HepG2 (cell line): ENCODE data around the gene ELAC1. TPM values are rescaled to one million over a fixed set of nuclear protein-coding genes. Genes with fewer than 3 reads are reported as not detected.

ENCODE experiments used
- ATAC-seq: fragments of 200-7000 bp; cut with Tn5 transposase; 3 replicates; pipeline ENCODE4 v1.9.1; 2020; ENCODE audit warnings: mild to moderate bottlenecking, moderate library complexity
- BruUV-seq: library from RNA; stranded (reverse); fragments of 400-500 nt; replicated peaks from 2 replicates; lab custom pipeline; 2021; lab: Mats Ljungman, UMichigan
- CTCF ChIA-PET: fragments of 300-600 bp; formaldehyde crosslinking; extraction: SDS; loops from one replicate; lab custom pipeline; 2021; ENCODE audit warnings: low total read pairs, inconsistent platforms, low intra/inter-chr PET ratio; lab: Yijun Ruan, JAX
- POLR2A ChIA-PET: fragments of 350-600 bp; sonication (Branson Sonifier 250); formaldehyde crosslinking; loops from one replicate; lab custom pipeline; 2020; ENCODE audit warnings: antibody characterized with exemption, inconsistent platforms; lab: Yijun Ruan, JAX
- DNase-seq: peaks from one replicate; pipeline ENCODE4 v3.0.0-alpha.2; 2015; ENCODE audit warnings: low spot score
- FAIRE-seq: peaks from 3 replicates; lab custom pipeline; 2011; peaks lifted over from hg19 to GRCh38; lab: Jason Lieb, UNC
- H2AFZ ChIP-seq: one replicate; pipeline ENCODE4 v1.6.1; 2011; ENCODE audit warnings: low read length, inconsistent platforms
- H3K27ac ChIP-seq: fragments of 300-600 bp; 3 replicates; pipeline ENCODE4 v1.8.0; 2011; ENCODE audit warnings: mixed run types, mild to moderate bottlenecking, mixed read lengths, low read length, inconsistent platforms; ENCODE audit not compliant: insufficient read depth; ENCODE audit errors: extremely low read length
- H3K27me3 ChIP-seq, 2 experiments: fragments of 200-600 bp in 1 of 2; 2 replicates in 1 of 2; 3 replicates in 1 of 2; pipeline versions ENCODE4 v1.6.0 to v1.8.0; 2011; ENCODE audit warnings: low read length in 2 of 2, mild to moderate bottlenecking in 2 of 2, moderate library complexity in 2 of 2, inconsistent platforms in 1 of 2; ENCODE audit not compliant: insufficient read depth in 2 of 2, control insufficient read depth in 1 of 2
- H3K36me3 ChIP-seq, 2 experiments: fragments of 200-600 bp in 1 of 2; replicated peaks in 1 of 2; 2 replicates in 1 of 2; 3 replicates in 1 of 2; pipeline versions ENCODE4 v1.5.1 to v1.8.0; 2011; ENCODE audit warnings: low read length in 2 of 2, inconsistent platforms in 1 of 2; ENCODE audit not compliant: insufficient read depth in 2 of 2, control insufficient read depth in 1 of 2
- H3K4me1 ChIP-seq: 2 replicates; pipeline ENCODE4 v1.5.1; 2012; ENCODE audit warnings: low read length, inconsistent platforms; ENCODE audit not compliant: insufficient read depth
- H3K4me2 ChIP-seq: 2 replicates; pipeline ENCODE4 v1.6.0; 2011; ENCODE audit warnings: low read depth, low read length, inconsistent platforms
- H3K4me3 ChIP-seq, 3 experiments: fragments of 200-600 bp in 1 of 3; sonication (generic), shearing (Covaris generic) in 1 of 3; replicated peaks in 1 of 3; 2 replicates each; pipeline ENCODE4 v1.5.1; 2011 to 2016; ENCODE audit warnings: low read length in 3 of 3, inconsistent platforms in 2 of 3, low read depth in 2 of 3, mild to moderate bottlenecking in 2 of 3, control low read depth in 1 of 3, mixed read lengths in 1 of 3; ENCODE audit not compliant: insufficient read depth in 1 of 3
- H3K79me2 ChIP-seq: one replicate; pipeline ENCODE4 v1.6.1; 2011; ENCODE audit warnings: low read length, inconsistent platforms; ENCODE audit not compliant: insufficient read depth
- H3K9ac ChIP-seq: 2 replicates; pipeline ENCODE4 v1.6.0; 2011; ENCODE audit warnings: mild to moderate bottlenecking, low read depth, low read length, inconsistent platforms; ENCODE audit not compliant: insufficient read depth
- H3K9me3 ChIP-seq: 2 replicates; pipeline ENCODE4 v1.5.1; 2012; ENCODE audit warnings: mild to moderate bottlenecking, low read length
- H4K20me1 ChIP-seq: 2 replicates; pipeline ENCODE4 v1.6.0; 2011; ENCODE audit warnings: inconsistent platforms, mild to moderate bottlenecking, low read length, moderate library complexity; ENCODE audit not compliant: insufficient read depth
- CBX5 ChIP-seq: sonication (generic); formaldehyde crosslinking; IDR thresholded peaks from 2 replicates; pipeline ENCODE4 v1.4.0; 2020; ENCODE audit warnings: missing genetic modification reagents, borderline replicate concordance
- KLF9 ChIP-seq: IDR thresholded peaks from 2 replicates; pipeline ENCODE4 v1.6.1; 2016; ENCODE audit warnings: low read depth
- ZNF136 ChIP-seq: sonication (generic); formaldehyde crosslinking; IDR thresholded peaks from 2 replicates; pipeline ENCODE4 v1.8.1; 2022; ENCODE audit warnings: low read depth, mild to moderate bottlenecking, moderate library complexity, missing genetic modification reagents
- ZNF205 ChIP-seq: IDR thresholded peaks from 2 replicates; pipeline ENCODE4 v1.6.1; 2018; ENCODE audit warnings: missing biosample characterization, missing genetic modification reagents
- ZNF274 ChIP-seq: sonication (generic); formaldehyde crosslinking; IDR thresholded peaks from 2 replicates; pipeline ENCODE4 v1.5.1; 2020; ENCODE audit warnings: mild to moderate bottlenecking, missing genetic modification reagents
- ZNF317 ChIP-seq: sonication (generic); formaldehyde crosslinking; IDR thresholded peaks from 2 replicates; pipeline ENCODE4 v1.5.0; 2020; ENCODE audit warnings: mild to moderate bottlenecking, missing genetic modification reagents
- ZNF44 ChIP-seq: sonication (generic); formaldehyde crosslinking; IDR thresholded peaks from 2 replicates; pipeline ENCODE4 v1.5.1; 2020; ENCODE audit warnings: mild to moderate bottlenecking, missing genetic modification reagents
- ZSCAN12 ChIP-seq: sonication (generic); formaldehyde crosslinking; IDR thresholded peaks from 2 replicates; pipeline ENCODE4 v1.9.0; 2021; ENCODE audit warnings: mild to moderate bottlenecking, missing genetic modification reagents
- WGBS: methylation state at CpG from one replicate; pipeline ENCODE4 v1.1.6; 2017; ENCODE audit warnings: low lambda C conversion rate; 5-methylcytosine and 5-hydroxymethylcytosine counted together
- in situ Hi-C: cut with HindIII; loops from 2 replicates; pipeline ENCODE4 v1.10.0; 2017; ENCODE audit warnings: low pct_unique_long_range_greater_than_20kb; ENCODE audit not compliant: extremely low pct_ligation_motif_present
- intact Hi-C: fragments of 100-400 bp; cut with micrococcal nuclease; formaldehyde crosslinking; loops from one replicate; pipeline ENCODE4 v1.10.0; 2022; ENCODE audit not compliant: unreplicated experiment
- polyA plus RNA-seq, 8 experiments: library from polyadenylated mRNA; depleted of rRNA in 3 of 8; stranded (reverse) in 7 of 8; unstranded in 1 of 8; fragments of >200 nt; fragmentation: Illumina TruSeq in 4 of 8; extraction: Trizol in 4 of 8; gene quantifications; 2 replicates each; pipeline versions ENCODE4 v1.2.1 to v1.2.3, GENCODE V29; 2011 to 2016; ENCODE audit warnings: low read depth in 4 of 8, missing spikeins in 1 of 8, mixed read lengths in 1 of 8; ENCODE audit not compliant: insufficient read depth in 1 of 8
- total RNA-seq, 5 experiments: library from RNA; depleted of rRNA; stranded (reverse); fragments of >200 nt; fragmentation: Illumina TruSeq; extraction: Trizol; gene quantifications; 2 replicates each; pipeline ENCODE4 v1.2.3, GENCODE V29; 2016; ENCODE audit warnings: low read depth in 1 of 5

ELAC1 gene
- total and polyA plus RNA-seq, 2 of the 13 experiments (the other 11 are each of a cell fraction or from before 2014, with no cell fraction given), result 1.9 to 3.6 TPM

GRCh38 chr18:50961974-50962373 is 5.9 kb upstream of the ELAC1 start:
- FAIRE-seq (no peak), DNase-seq (no peak), ATAC-seq (no peak)
- H3K79me2 ChIP-seq, result no peaks in the 10 kb centered on the region
- H3K27ac ChIP-seq, result no peak overlapping the region
- no peaks in the 10 kb centered on the region for H3K27me3 ChIP-seq
- no peak overlapping the region for H3K4me2 ChIP-seq
- H3K9ac ChIP-seq, result no peak overlapping the region
- peaks cover 27% of the 10 kb centered on the region for H3K9me3 ChIP-seq
- no peaks in the 10 kb centered on the region for H3K36me3 ChIP-seq
- no peak overlapping the region for H2AFZ ChIP-seq
- 0% methylated on average over 1 of the region's 1 CpG for WGBS
- BruUV-seq, result no TSS peak
- in situ Hi-C loops, result no loop called here
- peaks cover 10% of the 10 kb centered on the region for H3K4me1 ChIP-seq
- intact Hi-C loops, result no loop called here
- ChIA-PET CTCF (no interaction called here), POLR2A (no interaction called here)
- no peaks in the 10 kb centered on the region for H4K20me1 ChIP-seq
- TF ChIP-seq CBX5, result no peak
- peak; percentile 92 for TF ChIP-seq ZNF317 (CRISPR knock-in tag)
- no peak for TF ChIP-seq ZNF274
- TF ChIP-seq ZNF136, result peak; percentile 82; the same call in 1 of the 2 replicates
- no peak overlapping the region for H3K4me3 ChIP-seq

GRCh38 chr18:50969448-50969847 is 1.6 kb downstream of the ELAC1 start:
- Histone ChIP-seq H4K20me1 (no peaks in the 10 kb centered on the region), H3K4me3 (peak overlapping the region in 1 of 3 experiments; percentile 83; a peak in 1 of 6 replicates), H3K9me3 (no peaks in the 10 kb centered on the region), H3K27me3 (no peaks in the 10 kb centered on the region; a peak in 1 of 5 replicates), H3K27ac (no peak overlapping the region), H3K9ac (peak overlapping the region; percentile 92; the same call in 1 of the 2 replicates), H3K4me2 (peak overlapping the region; percentile 83), H3K4me1 (peaks cover 39% of the 10 kb centered on the region), H3K36me3 (no peaks in the 10 kb centered on the region), H2AFZ (no peak overlapping the region), H3K79me2 (peaks cover 8% of the 10 kb centered on the region)
- POLR2A ChIA-PET, result no interaction called here
- no peak for DNase-seq
- in situ Hi-C loops, result loop anchor here (5.0 kb wide), 1 partner anchor 68 kb away; no protein-coding TSS in a partner anchor
- WGBS, result 94% methylated on average over 5 of the region's 5 CpGs
- TF ChIP-seq ZSCAN12 (CRISPR knock-in tag), result no peak
- TF ChIP-seq ZNF205, result no peak
- TF ChIP-seq KLF9 (CRISPR knock-in tag), result no peak
- TF ChIP-seq ZNF44 (CRISPR knock-in tag), result no peak
- intact Hi-C loops, result loop anchor here (2.0 to 5.0 kb wide), 2 partner anchors 61 to 147 kb away; partner anchors contain the start of genes MRO and SMAD4
- ATAC-seq, result no peak
- no peak for FAIRE-seq
- BruUV-seq, result no TSS peak
- CTCF ChIA-PET, result no interaction called here
